Activated naive CD4-positive, alpha-beta T cell treated with anti-CD3 and anti-CD28 coated beads for 36 hours (primary cell): Measurements from ENCODE around the gene PCCA. TPM values are rescaled to one million over a fixed set of nuclear protein-coding genes. Genes with fewer than 3 reads are reported as not detected.

Source experiments
- CTCF ChIA-PET: fragments of 350-600 bp; sonication (Branson Sonifier 250); formaldehyde crosslinking; loops from one replicate; lab custom pipeline; 2021; ENCODE audit warnings: antibody characterized with exemption; lab: Charles Lee
- DNase-seq: peaks from one replicate; pipeline ENCODE4 v3.0.0-alpha.2; 2020
- H3K27ac Mint-ChIP-seq: one replicate; pipeline ENCODE4 v1.8.0; 2021; ENCODE audit warnings: mild to moderate bottlenecking, mixed read lengths
- H3K27me3 Mint-ChIP-seq: one replicate; pipeline ENCODE4 v1.8.0; 2021; ENCODE audit warnings: low read depth, mixed read lengths
- H3K36me3 Mint-ChIP-seq: one replicate; pipeline ENCODE4 v1.8.0; 2021; ENCODE audit warnings: low read depth, mixed read lengths
- H3K4me1 Mint-ChIP-seq: one replicate; pipeline ENCODE4 v1.8.0; 2021; ENCODE audit warnings: low read depth, mixed read lengths
- H3K4me3 Mint-ChIP-seq: one replicate; pipeline ENCODE4 v1.8.0; 2021; ENCODE audit warnings: mild to moderate bottlenecking, moderate library complexity, mixed read lengths
- H3K9me3 Mint-ChIP-seq: one replicate; pipeline ENCODE4 v1.8.0; 2021; ENCODE audit warnings: mixed read lengths
- intact Hi-C: fragments of 100-400 bp; cut with micrococcal nuclease; formaldehyde crosslinking; loops from one replicate; pipeline ENCODE4 v1.15.1; 2023
- total RNA-seq, 2 experiments: library from RNA; stranded (reverse); gene quantifications; one replicate each; pipeline ENCODE4 v1.2.3, GENCODE V29; 2021

The PCCA gene
- total RNA-seq, 2 experiments from 2014 or later, result 6.8 to 8.1 TPM

- DNase-seq, result no peak
- intact Hi-C loops, result no loop called here
- Mint-ChIP-seq H3K27ac (no peak overlapping the region), H3K9me3 (no peaks in the 10 kb centered on the region), H3K4me3 (no peak overlapping the region), H3K4me1 (peaks cover 14% of the 10 kb centered on the region), H3K27me3 (peaks cover 8% of the 10 kb centered on the region), H3K36me3 (no peaks in the 10 kb centered on the region)
- CTCF ChIA-PET, result no interaction called here
Observed at GRCh38 chr13:100503622-100504021, 414.7 kb downstream of the PCCA start.

DNA sequence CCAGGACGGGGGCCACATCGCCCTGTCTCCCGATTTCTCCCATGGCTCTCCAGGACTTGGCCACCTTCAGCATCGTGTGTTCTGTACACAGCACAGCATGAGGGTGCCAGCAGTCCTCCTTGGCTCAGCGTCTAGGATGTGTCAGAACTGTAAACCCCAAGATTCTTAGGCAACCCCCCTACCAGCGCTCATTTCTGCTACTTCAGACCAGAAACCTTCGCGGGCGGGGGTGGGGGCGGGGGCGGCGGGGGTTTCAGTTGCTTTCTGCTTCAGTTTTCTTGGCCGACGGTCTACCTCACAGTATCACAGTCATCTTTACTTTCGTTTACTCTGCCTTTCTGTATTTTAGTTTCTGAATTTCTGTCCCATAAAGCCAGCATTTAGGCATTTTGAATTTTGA, 417.3 kb downstream of the PCCA start:
- intact Hi-C loops, result loop anchor here (1.0 to 5.0 kb wide), 6 partner anchors 112 to 849 kb away; partner anchors contain the start of genes PCCA and ZIC2
- Mint-ChIP-seq H3K27me3 (peaks cover 8% of the 10 kb centered on the region), H3K9me3 (no peaks in the 10 kb centered on the region), H3K4me1 (peaks cover 14% of the 10 kb centered on the region), H3K4me3 (peak overlapping the region; percentile 4), H3K27ac (no peak overlapping the region), H3K36me3 (no peaks in the 10 kb centered on the region)
- CTCF ChIA-PET, result no interaction called here
- DNase-seq, result peak; percentile 59

DNA sequence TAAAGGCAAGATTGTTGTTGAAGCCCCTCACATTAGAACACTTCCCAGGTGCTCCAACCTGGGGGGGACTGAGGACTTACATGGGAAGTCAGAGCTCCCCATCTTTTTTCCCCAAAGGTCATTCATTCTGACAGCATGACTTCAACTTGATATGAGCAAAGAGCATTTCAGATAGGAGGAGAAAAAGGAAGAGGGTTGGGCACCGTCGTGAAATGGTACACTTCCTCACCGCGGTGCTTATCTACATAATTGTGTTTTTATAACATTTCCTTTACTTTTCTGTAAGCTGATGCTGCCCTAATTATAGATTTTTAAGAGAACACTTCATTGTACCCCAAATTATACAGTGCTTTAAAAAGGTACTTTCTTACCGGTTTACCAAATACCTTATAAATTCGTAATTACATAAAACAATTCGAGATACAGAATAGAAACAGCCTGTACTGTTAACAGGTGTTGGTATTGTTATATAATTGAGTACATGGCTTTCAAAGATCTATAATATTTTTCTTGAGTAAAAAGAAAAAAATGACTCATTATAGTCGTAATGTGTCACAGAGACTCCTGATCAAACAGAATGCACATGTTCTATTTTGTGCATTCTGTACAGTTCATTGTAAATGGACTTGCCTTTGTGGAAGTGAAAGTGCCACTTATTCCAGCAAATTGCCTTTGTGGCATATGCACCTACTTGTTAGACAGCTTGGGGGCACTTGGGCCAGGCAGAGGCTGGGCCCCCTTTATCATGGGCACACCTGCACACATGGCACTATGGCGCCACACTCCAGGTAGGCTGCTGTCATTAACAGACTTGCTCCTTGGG, 417.9 kb downstream of the PCCA start:
- H3K27me3 Mint-ChIP-seq, result peaks cover 8% of the 10 kb centered on the region
- no peak for DNase-seq
- H3K9me3 Mint-ChIP-seq, result no peaks in the 10 kb centered on the region

GRCh38 chr13:100508455-100508854, 419.6 kb downstream of the PCCA start:
- intact Hi-C loops, result loop anchor here (5.0 kb wide), 3 partner anchors 141 to 526 kb away; partner anchors contain the start of genes PCCA and ZIC2

More for the DNA sequence above, 417.9 kb downstream of the PCCA start:
- H3K4me1 Mint-ChIP-seq, result peaks cover 14% of the 10 kb centered on the region
- H3K4me3 Mint-ChIP-seq, result no peak overlapping the region
- H3K36me3 Mint-ChIP-seq, result no peaks in the 10 kb centered on the region
- CTCF ChIA-PET, result no interaction called here
- no peak overlapping the region for H3K27ac Mint-ChIP-seq
- intact Hi-C loops, result loop anchor here (1.0 to 5.0 kb wide), 6 partner anchors 113 to 850 kb away; partner anchors contain the start of genes PCCA and ZIC2

DNA sequence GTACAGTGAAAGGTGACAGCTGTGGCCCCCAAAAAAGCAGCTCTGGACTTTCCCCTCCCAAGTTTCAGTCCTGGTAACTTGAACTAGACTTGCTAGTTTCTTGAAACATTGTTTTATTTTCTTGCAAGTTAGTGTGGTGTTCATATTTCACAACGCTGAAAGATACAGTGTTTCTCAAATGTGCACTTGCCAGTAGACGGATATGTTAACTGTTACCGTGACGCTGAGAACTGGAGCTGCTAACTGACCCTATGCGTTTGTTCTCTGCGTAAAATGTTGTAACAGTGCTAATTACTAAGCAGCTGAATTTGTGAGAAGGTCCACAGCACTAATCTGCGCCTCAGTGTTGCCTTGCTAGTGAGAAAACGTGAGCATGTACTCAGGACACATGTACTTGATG, 420.1 kb downstream of the PCCA start:
- Mint-ChIP-seq H3K27me3 (peaks cover 5% of the 10 kb centered on the region), H3K4me1 (peaks cover 14% of the 10 kb centered on the region), H3K27ac (no peak overlapping the region), H3K36me3 (no peaks in the 10 kb centered on the region), H3K9me3 (no peaks in the 10 kb centered on the region), H3K4me3 (no peak overlapping the region)
- intact Hi-C loops, result loop anchor here (5.0 kb wide), 3 partner anchors 142 to 527 kb away; partner anchors contain the start of genes PCCA and ZIC2
- DNase-seq, result no peak
- CTCF ChIA-PET, result no interaction called here

More at GRCh38 chr13:100508455-100508854, 419.6 kb downstream of the PCCA start:
- Mint-ChIP-seq H3K27me3 (peaks cover 5% of the 10 kb centered on the region), H3K27ac (no peak overlapping the region), H3K36me3 (no peaks in the 10 kb centered on the region), H3K4me1 (peaks cover 14% of the 10 kb centered on the region), H3K4me3 (no peak overlapping the region), H3K9me3 (no peaks in the 10 kb centered on the region)
- DNase-seq, result no peak
- CTCF ChIA-PET, result no interaction called here

DNA sequence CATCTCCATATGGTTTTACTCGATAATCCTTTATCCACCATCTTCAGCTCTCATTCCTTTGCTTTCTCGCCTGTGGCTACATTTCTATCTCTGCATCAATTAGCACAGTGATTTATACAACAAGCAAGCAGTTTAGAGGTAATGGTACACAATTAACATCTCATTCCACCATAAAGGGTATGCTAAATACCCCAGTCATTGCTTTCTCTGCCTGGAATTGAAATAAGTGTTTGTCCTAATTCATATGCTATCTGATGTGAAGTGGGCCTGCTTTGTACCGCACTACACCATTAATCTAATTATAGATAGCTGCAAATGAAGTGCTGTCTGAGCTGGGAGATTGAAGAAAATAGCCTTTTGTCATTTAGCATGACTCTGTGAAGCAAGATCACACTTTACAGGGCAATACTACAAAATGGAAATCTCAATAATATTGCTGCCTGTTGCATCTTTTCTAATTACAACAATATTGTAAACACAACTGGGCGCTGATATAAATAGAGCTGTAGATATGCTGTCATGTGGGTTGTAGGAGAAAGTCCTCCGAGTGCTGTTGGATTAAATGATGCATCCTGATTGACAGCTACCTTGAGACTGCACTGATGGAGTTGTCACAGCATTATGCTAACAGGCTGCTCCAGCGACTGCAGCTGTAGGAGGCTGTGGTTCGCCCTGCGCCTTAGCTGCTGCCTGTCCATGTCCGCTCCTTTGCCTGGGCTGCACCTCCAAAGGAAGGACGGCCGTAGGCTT, 421.5 kb downstream of the PCCA start:
- Mint-ChIP-seq H3K36me3 (no peaks in the 10 kb centered on the region), H3K27me3 (no peaks in the 10 kb centered on the region), H3K4me3 (no peak overlapping the region), H3K9me3 (no peaks in the 10 kb centered on the region), H3K4me1 (peaks cover 17% of the 10 kb centered on the region), H3K27ac (no peak overlapping the region)
- intact Hi-C loops, result loop anchor here (5.0 kb wide), 1 partner anchor 258 kb away; no protein-coding TSS in a partner anchor
- CTCF ChIA-PET, result interaction anchor here (0.7 to 1.5 kb wide), 3 partner anchors 594 to 948 kb away, joined by 3 to 5 read pairs (median 4); no protein-coding TSS in a partner anchor
- DNase-seq, result no peak

DNA sequence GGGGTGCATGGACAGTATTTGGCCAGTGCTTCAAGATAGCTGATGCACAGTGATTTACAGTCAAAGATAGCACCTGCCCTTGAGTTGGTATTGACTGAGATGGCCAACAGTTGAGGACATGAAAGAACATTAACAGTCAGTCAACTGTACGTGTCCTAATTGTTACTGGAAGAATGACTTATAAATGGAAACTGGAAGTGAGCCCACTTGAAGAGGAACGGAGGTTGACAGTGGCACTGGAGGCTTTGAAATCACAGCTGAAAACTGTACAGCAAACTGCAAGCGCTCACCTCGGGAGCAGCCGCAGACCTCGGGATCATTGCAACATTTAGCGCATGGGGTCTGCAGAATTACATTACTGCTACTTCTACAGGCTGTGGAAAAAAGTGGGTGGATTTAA, 422.6 kb downstream of the PCCA start:
- no peak for DNase-seq
- intact Hi-C loops, result loop anchor here (5.0 kb wide), 1 partner anchor 259 kb away; no protein-coding TSS in a partner anchor
- Mint-ChIP-seq H3K27me3 (no peaks in the 10 kb centered on the region), H3K4me3 (no peak overlapping the region), H3K9me3 (no peaks in the 10 kb centered on the region), H3K36me3 (no peaks in the 10 kb centered on the region), H3K4me1 (peaks cover 10% of the 10 kb centered on the region), H3K27ac (no peak overlapping the region)
- CTCF ChIA-PET, result interaction anchor here (1.4 kb wide), 1 partner anchor 595 kb away, joined by 5 read pairs; no protein-coding TSS in a partner anchor

- Mint-ChIP-seq H3K27ac (no peak overlapping the region), H3K27me3 (no peaks in the 10 kb centered on the region), H3K4me1 (peaks cover 3% of the 10 kb centered on the region), H3K4me3 (no peak overlapping the region), H3K9me3 (no peaks in the 10 kb centered on the region), H3K36me3 (no peaks in the 10 kb centered on the region)
- no peak for DNase-seq
- intact Hi-C loops, result loop anchor here (5.0 kb wide), 1 partner anchor 260 kb away; no protein-coding TSS in a partner anchor
- CTCF ChIA-PET, result interaction anchor here (0.7 to 0.8 kb wide), 2 partner anchors 21 to 596 kb away, joined by 3 read pairs; no protein-coding TSS in a partner anchor
Observed at GRCh38 chr13:100512422-100512821, 423.5 kb downstream of the PCCA start.

DNA sequence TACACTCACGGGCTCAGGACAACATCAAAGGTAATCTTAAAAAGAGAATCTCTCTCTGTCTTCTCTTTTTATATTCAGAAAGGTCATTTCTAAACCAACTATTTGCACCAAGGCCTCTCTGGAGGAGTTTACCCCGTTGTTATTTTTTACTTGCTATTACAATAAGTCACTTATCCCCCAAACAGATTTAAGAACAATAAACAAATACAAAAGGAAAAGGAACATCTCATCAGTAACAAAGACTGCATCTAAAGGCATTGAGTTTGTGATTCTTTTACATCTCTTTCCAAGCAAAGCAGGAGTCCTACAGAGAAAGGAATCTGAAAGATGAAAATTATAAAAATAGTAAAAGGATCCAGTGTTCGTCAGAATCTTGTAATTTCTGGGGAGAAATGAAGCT, 424.3 kb downstream of the PCCA start:
- H3K27ac Mint-ChIP-seq, result no peak overlapping the region
- H3K9me3 Mint-ChIP-seq, result no peaks in the 10 kb centered on the region
- no peak for DNase-seq
- CTCF ChIA-PET, result interaction anchor here (0.7 to 1.7 kb wide), 4 partner anchors 11 to 795 kb away, joined by 3 to 4 read pairs (median 4); no protein-coding TSS in a partner anchor
- no peaks in the 10 kb centered on the region for H3K36me3 Mint-ChIP-seq
- H3K4me1 Mint-ChIP-seq, result peaks cover 7% of the 10 kb centered on the region
- no peaks in the 10 kb centered on the region for H3K27me3 Mint-ChIP-seq
- intact Hi-C loops, result loop anchor here (5.0 kb wide), 1 partner anchor 261 kb away; no protein-coding TSS in a partner anchor
- H3K4me3 Mint-ChIP-seq, result no peak overlapping the region

- intact Hi-C loops, result loop anchor here (1.0 to 5.0 kb wide), 7 partner anchors 262 to 1071 kb away; no protein-coding TSS in a partner anchor
- Mint-ChIP-seq H3K4me1 (peaks cover 9% of the 10 kb centered on the region), H3K36me3 (no peaks in the 10 kb centered on the region), H3K27me3 (no peaks in the 10 kb centered on the region), H3K4me3 (no peak overlapping the region), H3K9me3 (no peaks in the 10 kb centered on the region), H3K27ac (no peak overlapping the region)
- DNase-seq, result no peak
- CTCF ChIA-PET, result interaction anchor here (0.7 to 2.0 kb wide), 10 partner anchors 10 to 857 kb away, joined by 3 to 22 read pairs (median 4); no protein-coding TSS in a partner anchor
Observed at GRCh38 chr13:100513987-100514670, 425.2 kb downstream of the PCCA start.

DNA sequence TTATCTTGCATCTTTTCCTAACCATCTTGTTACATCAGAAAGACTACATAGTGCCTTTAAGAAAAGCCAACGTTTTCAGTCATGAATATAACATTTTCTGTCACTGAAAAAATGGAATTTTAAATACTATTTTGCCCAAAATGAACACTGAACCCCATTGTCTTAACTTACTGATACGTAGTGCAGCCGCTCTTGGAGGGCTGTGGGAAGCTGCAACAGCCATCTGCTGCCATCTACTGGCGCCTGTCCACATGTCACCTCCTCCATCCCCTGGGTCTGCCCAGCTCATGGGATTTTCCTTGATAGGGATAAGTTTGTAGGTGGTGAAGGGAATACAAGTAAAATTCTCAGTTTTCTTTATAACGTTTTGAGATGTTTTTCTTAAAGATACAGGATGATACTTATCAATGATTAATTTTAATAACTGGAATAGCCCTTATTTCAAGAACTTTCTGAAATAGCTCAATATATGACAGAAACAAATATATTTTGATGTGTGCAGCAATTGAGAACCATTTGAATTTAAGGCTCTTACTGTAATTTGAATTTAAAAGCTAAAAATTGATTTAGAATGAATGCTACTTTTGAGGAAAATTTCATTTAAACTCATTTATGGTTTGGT, 426.0 kb downstream of the PCCA start:
- intact Hi-C loops, result loop anchor here (1.0 to 5.0 kb wide), 7 partner anchors 263 to 1072 kb away; no protein-coding TSS in a partner anchor
- no peaks in the 10 kb centered on the region for H3K36me3 Mint-ChIP-seq
- H3K27me3 Mint-ChIP-seq, result no peaks in the 10 kb centered on the region
- H3K4me3 Mint-ChIP-seq, result no peak overlapping the region
- H3K9me3 Mint-ChIP-seq, result no peaks in the 10 kb centered on the region
- CTCF ChIA-PET, result interaction anchor here (0.5 to 2.0 kb wide), 19 partner anchors 10 to 883 kb away, joined by 3 to 22 read pairs (median 3); no protein-coding TSS in a partner anchor
- H3K27ac Mint-ChIP-seq, result no peak overlapping the region
- H3K4me1 Mint-ChIP-seq, result peaks cover 9% of the 10 kb centered on the region
- peak; percentile 85 for DNase-seq
